K562 (cell line): ENCODE results near the gene CLEC4D. TPM values are rescaled to one million over a fixed set of nuclear protein-coding genes. Genes with fewer than 3 reads are reported as not detected.

ENCODE experiments used
- ATAC-seq: fragments of 200-7000 bp; cut with Tn5 transposase; 3 replicates; pipeline ENCODE4 v1.9.1; 2020; ENCODE audit warnings: moderate library complexity
- BruUV-seq: library from RNA; stranded (reverse); fragments of 400-500 nt; replicated peaks from 2 replicates; lab custom pipeline; 2021; lab: Mats Ljungman, UMichigan
- CTCF ChIA-PET: fragments of 300-600 bp; formaldehyde crosslinking; extraction: SDS; loops from one replicate; lab custom pipeline; 2021; ENCODE audit warnings: low intra/inter-chr PET ratio; lab: Yijun Ruan, JAX
- POLR2A ChIA-PET: fragments of 300-600, 350-650 bp; sonication (Branson Sonifier 250); formaldehyde crosslinking; extraction: SDS; loops from one replicate; lab custom pipeline; 2021; ENCODE audit warnings: antibody characterized with exemption, inconsistent platforms; lab: Yijun Ruan, JAX
- DNase-seq, 4 experiments: peaks; one replicate each; pipeline versions ENCODE4 v3.0.0 to v3.0.0-alpha.2; 2011 to 2018; ENCODE audit warnings: low spot score in 3 of 4, mixed read lengths in 3 of 4; ENCODE audit errors: extremely low read depth in 1 of 4
- FAIRE-seq: peaks from 2 replicates; lab custom pipeline; 2011; peaks lifted over from hg19 to GRCh38; lab: Jason Lieb, UNC
- H2AFZ ChIP-seq: 2 replicates; pipeline ENCODE4 v1.6.0; 2011; ENCODE audit warnings: low read depth, low read length, control low read depth, inconsistent platforms
- H3K27ac ChIP-seq: fragments of 200-600 bp; 3 replicates; pipeline ENCODE4 v1.8.0; 2011; ENCODE audit warnings: low read depth, mild to moderate bottlenecking, control low read depth, inconsistent platforms, low read length, moderate library complexity, mixed read lengths; ENCODE audit errors: extremely low read depth
- H3K27me3 ChIP-seq, 2 experiments: fragments of 300-600 bp in 1 of 2; 2 replicates in 1 of 2; 3 replicates in 1 of 2; pipeline versions ENCODE4 v1.6.0 to v1.8.0; 2011; ENCODE audit warnings: inconsistent platforms in 2 of 2, low read length in 2 of 2, mild to moderate bottlenecking in 1 of 2, mixed read lengths in 1 of 2, moderate library complexity in 1 of 2; ENCODE audit not compliant: control insufficient read depth in 2 of 2, insufficient read depth in 2 of 2
- H3K36me3 ChIP-seq: fragments of 300-600 bp; 3 replicates; pipeline ENCODE4 v1.8.0; 2011; ENCODE audit warnings: mild to moderate bottlenecking, low read length, inconsistent platforms; ENCODE audit not compliant: control insufficient read depth, insufficient read depth
- H3K4me1 ChIP-seq, 2 experiments: fragments of 200-600 bp in 1 of 2; replicated peaks in 1 of 2; 2 replicates in 1 of 2; 3 replicates in 1 of 2; pipeline versions ENCODE4 v1.5.1 to v1.8.0; 2011; ENCODE audit warnings: inconsistent platforms in 2 of 2, low read length in 2 of 2, mild to moderate bottlenecking in 1 of 2, mixed read lengths in 1 of 2, moderate library complexity in 1 of 2; ENCODE audit not compliant: control insufficient read depth in 2 of 2, insufficient read depth in 2 of 2
- H3K4me2 ChIP-seq: 2 replicates; pipeline ENCODE4 v1.6.1; 2011; ENCODE audit warnings: low read length, control low read depth, inconsistent platforms, mixed read lengths; ENCODE audit not compliant: insufficient read depth
- H3K4me3 ChIP-seq: fragments of 200-600 bp; sonication (generic), shearing (Covaris generic); 2 replicates; pipeline ENCODE4 v1.5.1; 2016; ENCODE audit warnings: control low read depth, inconsistent platforms
- H3K79me2 ChIP-seq: fragments of 200-600 bp; 3 replicates; pipeline ENCODE4 v1.8.0; 2011; ENCODE audit warnings: low read length, inconsistent platforms; ENCODE audit not compliant: control insufficient read depth, insufficient read depth
- H3K9ac ChIP-seq, 2 experiments: 2 replicates each; pipeline versions ENCODE4 v1.6.0 to v1.6.1; 2011; ENCODE audit warnings: low read depth in 2 of 2, low read length in 2 of 2, control low read depth in 1 of 2, inconsistent platforms in 1 of 2, mild to moderate bottlenecking in 1 of 2, mixed read lengths in 1 of 2; ENCODE audit not compliant: insufficient read depth in 1 of 2
- H3K9me1 ChIP-seq: one replicate; pipeline ENCODE4 v1.6.0; 2011; ENCODE audit warnings: inconsistent platforms, mild to moderate bottlenecking, low read length, moderate library complexity; ENCODE audit not compliant: control insufficient read depth, insufficient read depth
- H3K9me3 ChIP-seq: replicated peaks from 2 replicates; pipeline ENCODE4 v1.5.1; 2011; ENCODE audit warnings: low read depth, low read length, inconsistent platforms; ENCODE audit not compliant: control insufficient read depth, insufficient read depth
- H4K20me1 ChIP-seq: replicated peaks from 2 replicates; pipeline ENCODE4 v1.6.1; 2011; ENCODE audit warnings: low read length, inconsistent platforms, mixed read lengths; ENCODE audit not compliant: control insufficient read depth, insufficient read depth
- ADNP ChIP-seq: fragments of 200-800 bp; sonication (Bioruptor generic); IDR thresholded peaks from 2 replicates; pipeline ENCODE4 v1.6.1; 2016; ENCODE audit warnings: missing genetic modification characterization, missing compliant biosample characterization
- CREBBP ChIP-seq: IDR thresholded peaks from one replicate; pipeline ENCODE4 v1.6.1; 2012; ENCODE audit warnings: low read depth, mild to moderate bottlenecking, control low read depth, inconsistent platforms, low read length
- ERF ChIP-seq: fragments of 450-650 bp; formaldehyde crosslinking; IDR thresholded peaks from 2 replicates; pipeline ENCODE4 v1.4.0; 2020; ENCODE audit warnings: mild to moderate bottlenecking, mixed read lengths
- JUNB ChIP-seq: fragments of 450-650 bp; formaldehyde crosslinking; conservative IDR thresholded peaks from 2 replicates; pipeline ENCODE4 v1.4.0; 2020; ENCODE audit warnings: mild to moderate bottlenecking
- JUND ChIP-seq, 2 experiments: IDR thresholded peaks; 2 replicates in 1 of 2; 3 replicates in 1 of 2; pipeline ENCODE4 v1.6.1; 2011; ENCODE audit warnings: borderline replicate concordance in 2 of 2, low read depth in 2 of 2, low read length in 2 of 2, improper control_type of control experiment in 1 of 2, missing biosample characterization in 1 of 2, missing genetic modification characterization in 1 of 2, missing genetic modification reagents in 1 of 2
- RAD21 ChIP-seq, 2 experiments: fragments of 250-450 bp in 1 of 2; fragments of 450-650 bp in 1 of 2; sonication (Bioruptor Pico) in 1 of 2; formaldehyde crosslinking in 1 of 2; IDR thresholded peaks in 1 of 2; conservative IDR thresholded peaks in 1 of 2; 2 replicates each; pipeline versions ENCODE4 v1.4.0 to v1.8.0; 2020 to 2022; ENCODE audit warnings: mild to moderate bottlenecking in 2 of 2, moderate library complexity in 1 of 2
- TGIF2 ChIP-seq: sonication (generic); formaldehyde crosslinking; IDR thresholded peaks from 2 replicates; pipeline ENCODE4 v1.8.1; 2022; ENCODE audit warnings: mild to moderate bottlenecking, missing genetic modification reagents, moderate library complexity
- WGBS: fragments of 100-300 bp; shearing (Covaris generic); methylation state at CpG from one replicate; pipeline ENCODE4 v1.1.6; 2016; ENCODE audit warnings: low coverage, mixed read lengths; ENCODE audit not compliant: insufficient coverage; ENCODE audit errors: missing lambda C conversion rate; 5-methylcytosine and 5-hydroxymethylcytosine counted together
- in situ Hi-C: fragments of 300-500 bp; cut with MboI; formaldehyde crosslinking; loops from 4 replicates; pipeline ENCODE4 v1.15.0; 2018; ENCODE audit warnings: inconsistent platforms, mixed read lengths
- intact Hi-C: fragments of 100-400 bp; cut with micrococcal nuclease; formaldehyde crosslinking; loops from 2 replicates; pipeline ENCODE4 v1.14.2; 2022
- polyA plus RNA-seq, 8 experiments: library from polyadenylated mRNA; depleted of rRNA in 4 of 8; stranded (reverse) in 5 of 8; unstranded in 3 of 8; fragments of >200 nt; fragmentation: Nextera tagmentation in 2 of 8; fragmentation: Illumina TruSeq in 1 of 8; extraction: Ambion mirVana in 2 of 8; extraction: Trizol in 1 of 8; gene quantifications; 2 replicates each; pipeline versions ENCODE4 v1.2.1 to v1.2.3, GENCODE V29; 2011 to 2014; ENCODE audit warnings: inconsistent platforms in 1 of 8, missing spikeins in 1 of 8
- total RNA-seq, 7 experiments: library from RNA; depleted of rRNA in 6 of 7; stranded (reverse); fragments of >200 nt in 6 of 7; fragmentation: Illumina TruSeq in 2 of 7; extraction: Trizol in 2 of 7; gene quantifications; 2 replicates each; pipeline versions ENCODE4 v1.2.1 to v1.2.3, GENCODE V29; 2011 to 2021; ENCODE audit warnings: low replicate concordance in 1 of 7

CLEC4D gene
- total and polyA plus RNA-seq, 9 of the 15 experiments (the other 6 are each of a cell fraction or from before 2014, with no cell fraction given) = not detected

DNA sequence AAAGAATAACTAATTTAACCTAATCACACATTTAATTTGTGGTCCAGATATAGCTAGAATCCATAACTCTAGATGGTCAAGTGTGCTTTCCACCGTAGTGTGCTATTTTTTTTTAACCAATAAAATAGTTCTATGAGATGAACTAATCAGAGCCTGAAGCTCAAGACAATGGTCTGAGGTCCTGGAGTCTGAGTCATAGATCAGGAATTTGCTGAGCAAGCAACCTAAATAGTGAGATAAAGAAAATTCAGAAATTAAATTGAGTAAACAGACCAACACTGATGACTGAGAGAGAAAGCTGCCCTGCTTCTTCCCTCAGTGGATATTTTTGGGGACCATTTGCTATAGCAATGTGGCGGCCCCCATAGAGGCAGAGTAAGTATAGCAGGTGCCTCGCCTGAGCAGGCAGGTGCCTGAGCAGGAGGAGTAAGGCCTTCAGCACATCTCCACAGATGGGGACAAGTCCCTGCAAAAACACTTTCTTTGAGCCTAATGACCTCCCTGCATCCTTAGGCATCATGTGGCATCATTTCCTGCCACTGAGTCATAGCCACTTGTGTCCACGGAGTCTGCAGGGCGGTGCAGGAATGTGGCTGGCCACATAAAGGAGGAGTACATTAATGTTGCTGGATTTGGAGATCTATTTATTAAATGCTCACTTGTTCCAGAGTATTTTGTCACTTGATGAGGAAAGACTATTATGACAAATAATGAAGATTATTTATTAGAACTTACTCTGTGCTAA is 41.3 kb downstream of the CLEC4D start (continued):
- TF ChIP-seq JUND (IDR thresholded peaks at IDR 0.05; ENCODE audit: borderline replicate concordance, low read depth, low read length) = peak; percentile 19; the same call in 1 of the 2 replicates
- no peak for TF ChIP-seq JUND (tag; IDR thresholded peaks at IDR 0.05; ENCODE audit: borderline replicate concordance, low read depth, low read length)
- no peak for TF ChIP-seq TGIF2 (CRISPR knock-in tag)
- no peak for TF ChIP-seq RAD21 (CRISPR knock-in tag; conservative IDR thresholded peaks at IDR 0.05 in 1 of 2, IDR thresholded peaks at IDR 0.05 in 1 of 2)
- no peak for TF ChIP-seq JUNB (CRISPR knock-in tag)
- TF ChIP-seq CREBBP = no peak

DNA sequence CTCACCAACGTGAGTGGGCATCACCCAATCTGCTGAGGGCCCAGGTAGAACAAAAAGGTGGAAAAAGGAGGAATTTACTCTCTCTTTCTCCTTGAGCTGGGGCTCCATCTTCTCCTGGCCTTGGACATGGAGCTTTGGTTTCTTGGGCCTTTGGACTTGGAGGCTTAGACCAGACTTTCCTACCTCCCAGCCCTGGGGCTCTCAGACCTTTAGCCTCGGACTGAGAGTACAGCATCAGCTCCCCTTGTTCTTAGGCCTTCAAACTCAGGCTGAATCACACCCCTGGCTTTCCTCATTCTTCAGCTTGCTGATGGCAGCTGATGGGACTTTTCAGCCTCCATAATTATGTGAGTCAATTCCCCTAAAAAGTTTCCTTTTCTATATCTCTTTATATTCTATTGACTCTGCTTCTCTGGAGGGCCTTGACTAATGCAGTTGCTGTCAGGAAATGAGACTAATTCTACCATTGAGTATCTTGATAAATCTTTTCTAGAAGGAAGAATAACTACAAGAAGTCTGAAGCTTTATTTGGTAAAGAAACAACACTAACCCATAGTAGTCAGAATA is 43.3 kb downstream of the CLEC4D start:
- Histone ChIP-seq H3K27ac (no peak overlapping the region), H3K36me3 (no peaks in the 10 kb centered on the region), H3K27me3 (no peaks in the 10 kb centered on the region), H4K20me1 (no peaks in the 10 kb centered on the region), H3K4me1 (no peaks in the 10 kb centered on the region), H3K9me3 (no peaks in the 10 kb centered on the region), H3K9ac (no peak overlapping the region), H3K4me3 (no peak overlapping the region), H3K9me1 (no peaks in the 10 kb centered on the region), H3K4me2 (no peak overlapping the region), H3K79me2 (no peaks in the 10 kb centered on the region), H2AFZ (no peak overlapping the region)
- no peak for TF ChIP-seq ADNP
- no peak for TF ChIP-seq ERF
- WGBS = 0% methylated on average over 2 of the region's 2 CpGs
- in situ Hi-C loops = no loop called here
- intact Hi-C loops = no loop called here
- BruUV-seq = no TSS peak
- no peak for DNase-seq
- POLR2A ChIA-PET = no interaction called here
- FAIRE-seq = no peak
- ATAC-seq = no peak
- CTCF ChIA-PET = no interaction called here
